Ecto neural progenitor cell (in vitro differentiated cells): ENCODE data around the gene ARMC8.

Experiments
- DNase-seq: peaks from one replicate; pipeline ENCODE4 v3.0.0-alpha.2; 2018; ENCODE audit warnings: low spot score

ARMC8 gene

GRCh38 chr3:138197524-138197923 lies 10.4 kb downstream of the ARMC8 start:
- no peak for DNase-seq

- DNase-seq, result no peak
Observed at GRCh38 chr3:138199851-138200250, 12.8 kb downstream of the ARMC8 start.

GRCh38 chr3:138200424-138200823 lies 13.3 kb downstream of the ARMC8 start:
- no peak for DNase-seq

- DNase-seq, result no peak
Observed at GRCh38 chr3:138202945-138203701, 16.0 kb downstream of the ARMC8 start.

GRCh38 chr3:138203938-138204337 lies 16.8 kb downstream of the ARMC8 start:
- DNase-seq, result no peak

GRCh38 chr3:138205527-138205926 lies 18.4 kb downstream of the ARMC8 start:
- no peak for DNase-seq

- DNase-seq, result no peak
Observed at GRCh38 chr3:138206196-138206595, 19.1 kb downstream of the ARMC8 start.

GRCh38 chr3:138210528-138210927 lies 23.4 kb downstream of the ARMC8 start:
- no peak for DNase-seq

- DNase-seq, result no peak
Observed at GRCh38 chr3:138213398-138214085, 26.4 kb downstream of the ARMC8 start.

GRCh38 chr3:138219255-138219654 lies 32.2 kb downstream of the ARMC8 start:
- no peak for DNase-seq

GRCh38 chr3:138220242-138220641 lies 33.1 kb downstream of the ARMC8 start:
- no peak for DNase-seq

GRCh38 chr3:138220788-138221187 lies 33.7 kb downstream of the ARMC8 start:
- DNase-seq, result no peak

GRCh38 chr3:138222131-138222941 lies 35.2 kb downstream of the ARMC8 start:
- no peak for DNase-seq

- DNase-seq, result no peak
Observed at GRCh38 chr3:138222942-138223287, 35.8 kb downstream of the ARMC8 start.

GRCh38 chr3:138227650-138228049 lies 40.5 kb downstream of the ARMC8 start:
- no peak for DNase-seq

- DNase-seq, result no peak
Observed at GRCh38 chr3:138230525-138230924, 43.4 kb downstream of the ARMC8 start.

GRCh38 chr3:138232705-138233364 lies 45.7 kb downstream of the ARMC8 start:
- no peak for DNase-seq

- DNase-seq, result no peak
Observed at GRCh38 chr3:138234401-138235179, 47.5 kb downstream of the ARMC8 start.

GRCh38 chr3:138238711-138239110 lies 51.6 kb downstream of the ARMC8 start:
- no peak for DNase-seq

GRCh38 chr3:138241061-138241460 lies 54.0 kb downstream of the ARMC8 start:
- DNase-seq, result no peak

GRCh38 chr3:138241676-138242075 lies 54.6 kb downstream of the ARMC8 start:
- no peak for DNase-seq

- DNase-seq, result no peak
Observed at GRCh38 chr3:138242466-138242865, 55.4 kb downstream of the ARMC8 start.
